HG03571 (cell line): ENCODE data around the gene PRDM5.

Source experiments
- ATAC-seq: cut with Tn5 transposase; IDR thresholded peaks from one replicate; pipeline ENCODE4 v1.9.1; 2021; ENCODE audit not compliant: unreplicated experiment

The PRDM5 gene

DNA sequence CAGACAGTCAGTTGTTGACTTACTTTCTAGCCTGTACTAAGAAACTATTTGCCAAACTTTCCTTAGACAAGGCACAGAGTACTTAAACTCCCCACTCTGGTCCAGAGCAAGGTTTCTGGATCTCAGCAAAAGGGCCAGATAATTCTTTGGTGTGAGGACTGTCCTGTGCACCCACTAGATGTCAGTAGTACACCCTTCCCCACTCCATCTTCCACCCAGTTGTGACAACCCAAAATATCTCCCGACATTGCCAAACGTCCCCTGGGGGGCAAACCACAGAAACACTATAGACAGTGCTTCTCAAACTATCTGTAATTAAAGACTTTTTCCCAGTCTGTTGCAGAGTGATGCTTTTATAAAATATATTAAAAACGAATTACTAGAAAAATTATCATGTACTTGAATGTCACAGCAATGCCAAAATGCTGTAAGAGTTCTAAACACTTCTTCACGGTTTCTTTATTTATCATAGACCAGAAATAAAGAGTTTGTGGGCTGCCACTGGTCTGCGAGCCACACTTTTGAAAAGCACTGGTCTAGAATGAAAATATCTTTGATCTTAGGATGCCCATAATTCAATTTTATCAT is 203.5 kb downstream of the PRDM5 start:
- ATAC-seq: no peak

DNA sequence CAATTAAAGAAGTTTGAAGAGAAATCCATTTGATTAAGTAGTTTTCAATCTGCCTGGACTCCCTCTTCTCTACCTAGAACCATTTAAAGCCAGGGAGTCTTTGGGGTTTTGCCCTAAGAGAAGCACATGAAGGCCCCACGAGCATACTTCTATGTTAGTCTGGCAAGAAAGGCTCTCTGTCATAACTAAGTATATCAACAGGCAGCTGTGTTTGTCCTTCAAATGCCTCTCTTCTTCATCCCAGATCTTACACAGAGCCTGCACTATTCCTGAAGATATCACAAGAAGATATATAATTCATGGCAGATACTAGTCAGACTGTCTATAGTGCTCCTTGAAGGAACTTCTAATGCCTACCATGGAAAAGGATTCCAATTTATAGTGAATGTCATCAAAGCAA is 206.2 kb downstream of the PRDM5 start:
- ATAC-seq: no peak

DNA sequence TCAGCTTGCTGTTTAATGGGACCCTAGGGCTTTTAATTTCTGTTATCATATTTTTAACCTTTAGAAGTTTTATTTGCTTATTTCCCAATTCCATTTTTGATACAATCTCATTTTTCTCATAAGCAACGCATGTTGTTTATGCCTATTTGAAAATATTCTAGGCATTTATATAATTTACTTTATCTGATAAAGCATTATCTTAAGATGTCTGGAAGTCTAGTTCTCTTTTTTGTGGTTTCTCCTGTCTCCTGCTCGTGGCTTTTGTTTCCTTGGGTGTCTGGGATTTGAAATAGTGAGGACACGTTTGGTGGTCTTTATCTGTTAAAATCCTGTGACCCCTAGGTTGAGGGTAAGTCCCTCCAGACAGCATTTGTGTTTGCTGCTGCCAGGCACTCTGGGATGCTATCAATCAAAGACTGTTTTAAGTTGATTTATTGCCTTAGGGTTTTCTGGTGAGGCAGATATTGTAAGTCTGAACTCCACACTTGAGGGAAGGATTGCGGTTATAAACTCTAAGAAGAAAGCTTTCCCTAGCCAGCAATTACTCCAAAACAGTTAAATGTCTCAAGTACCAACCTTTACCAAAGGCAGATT is 208.0 kb downstream of the PRDM5 start:
- ATAC-seq: no peak

DNA sequence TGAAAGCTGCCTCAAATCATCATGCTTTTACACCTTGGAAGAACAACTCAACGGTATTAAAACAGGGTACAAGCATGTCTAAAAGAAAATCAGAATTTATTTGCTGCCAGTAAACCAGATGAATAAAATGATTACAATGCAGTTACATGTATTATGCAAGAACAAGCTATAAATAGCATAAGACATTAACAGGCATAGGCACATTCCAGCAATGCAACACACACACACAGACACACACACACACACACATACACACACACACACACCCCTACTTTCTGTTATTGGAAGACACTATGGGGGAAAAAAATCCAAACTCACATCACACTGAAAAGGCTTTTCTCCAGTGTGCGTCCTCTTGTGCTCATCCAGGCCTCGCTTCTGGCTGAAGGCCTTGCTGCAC is 212.5 kb downstream of the PRDM5 start:
- ATAC-seq: no peak

DNA sequence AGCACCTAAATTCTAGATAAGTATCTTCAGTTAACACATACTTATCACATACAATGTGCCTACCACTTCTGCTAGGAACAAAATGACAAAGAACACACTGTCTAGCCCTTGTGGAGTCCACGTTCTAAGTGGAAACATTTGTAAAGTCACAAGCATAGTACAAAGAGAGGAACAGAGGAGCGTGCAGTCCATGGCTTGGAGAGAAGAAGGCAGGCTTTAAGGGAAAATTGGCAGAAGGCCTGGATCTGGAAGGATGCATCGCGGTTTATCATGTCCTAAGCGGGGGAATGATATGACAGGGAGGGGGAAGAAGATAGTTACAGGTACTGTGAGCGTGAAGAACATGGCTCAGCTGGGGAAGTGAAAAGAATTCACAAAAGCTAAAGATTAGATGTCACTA is 218.0 kb downstream of the PRDM5 start:
- no peak for ATAC-seq

DNA sequence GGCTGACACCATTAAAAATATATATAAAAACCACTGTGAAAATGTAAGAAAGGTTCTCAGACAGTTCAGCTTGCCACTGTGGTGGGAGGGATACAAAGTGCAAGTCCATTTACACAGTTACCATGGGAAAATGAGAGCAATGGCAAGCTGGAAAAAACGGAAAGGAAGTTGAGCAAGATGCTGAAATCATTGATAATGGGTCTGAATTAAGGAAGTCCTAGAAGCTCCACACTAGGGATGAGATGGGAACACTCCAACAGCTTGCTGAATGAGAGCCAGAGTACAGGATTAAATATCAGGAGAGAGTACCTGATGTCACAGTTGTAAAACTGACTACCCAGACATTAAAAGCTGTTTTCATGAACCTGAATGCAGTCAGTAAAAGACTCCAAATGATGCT is 218.6 kb downstream of the PRDM5 start:
- no peak for ATAC-seq

DNA sequence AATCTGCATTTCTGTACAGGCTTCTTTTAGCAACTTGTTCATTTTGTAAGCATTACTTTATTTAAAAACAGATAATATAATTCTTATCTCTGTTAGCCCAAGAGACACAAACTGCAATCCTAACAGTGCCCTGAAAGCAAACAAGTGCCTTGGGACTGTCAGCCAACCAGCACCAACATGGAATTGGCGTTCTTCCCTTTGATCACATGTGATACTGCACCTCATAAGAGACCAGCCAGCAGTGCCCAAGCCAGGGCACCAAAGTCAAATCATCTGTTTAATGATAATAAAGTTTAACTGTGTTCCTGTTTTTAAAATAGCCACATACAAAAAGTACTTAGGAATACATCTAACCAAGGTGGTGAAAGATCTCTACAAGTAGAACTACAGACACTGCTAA is 223.2 kb downstream of the PRDM5 start:
- no peak for ATAC-seq

DNA sequence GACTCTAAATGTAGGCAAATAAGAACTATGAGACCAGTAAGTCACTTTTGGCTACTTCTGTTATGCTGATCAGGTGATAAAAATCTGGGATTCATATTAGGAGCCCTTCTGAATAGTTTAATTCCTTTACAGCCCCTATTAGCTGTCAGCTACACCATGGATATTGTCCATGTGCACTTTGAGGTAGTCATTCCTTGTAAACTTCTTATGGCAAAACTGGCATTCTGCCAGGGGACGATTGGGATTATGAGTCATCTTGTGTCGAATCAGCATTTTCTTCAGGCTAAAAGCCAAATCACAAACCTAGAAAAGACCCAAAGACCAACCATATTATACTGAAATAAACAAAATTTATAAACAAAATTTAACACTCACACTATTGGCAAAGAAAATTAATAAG is 227.6 kb downstream of the PRDM5 start:
- no peak for ATAC-seq

DNA sequence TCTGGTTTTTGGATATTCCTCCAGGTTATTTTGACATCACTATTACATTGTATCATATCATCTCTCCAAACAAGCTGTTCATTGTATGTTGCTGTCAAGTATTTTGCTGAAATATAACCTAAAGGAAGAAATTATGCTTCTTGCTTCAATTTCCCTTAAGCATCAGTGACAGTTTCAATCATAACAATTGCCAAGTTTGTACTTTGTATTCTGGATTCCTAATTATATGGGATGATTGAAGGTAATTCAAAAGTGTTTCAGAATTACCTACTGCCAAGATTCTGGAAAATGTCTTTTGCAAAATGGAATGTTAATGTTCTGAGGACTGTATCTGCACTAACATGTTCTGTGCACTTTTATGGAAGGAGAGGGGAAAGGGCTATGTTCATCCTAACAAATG is 228.7 kb downstream of the PRDM5 start:
- ATAC-seq: no peak

DNA sequence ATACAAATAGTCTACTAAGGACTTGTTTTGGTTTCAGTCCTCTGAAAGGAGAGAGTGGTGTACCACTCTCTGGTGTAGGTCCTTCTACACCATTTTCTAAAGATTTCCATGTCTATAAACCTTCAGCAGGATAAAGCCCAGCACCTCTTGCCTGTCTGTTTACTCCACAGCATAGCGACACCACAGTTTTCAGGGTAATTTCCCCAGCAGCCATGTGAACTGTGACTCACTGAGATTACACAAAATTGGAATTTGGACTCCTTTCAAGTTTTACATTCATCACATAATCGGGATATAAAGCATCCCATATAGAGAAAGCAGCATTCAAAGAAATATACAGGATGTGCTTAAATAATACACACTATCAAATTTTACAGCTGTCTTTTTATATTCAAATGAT is 229.6 kb downstream of the PRDM5 start:
- ATAC-seq: no peak

DNA sequence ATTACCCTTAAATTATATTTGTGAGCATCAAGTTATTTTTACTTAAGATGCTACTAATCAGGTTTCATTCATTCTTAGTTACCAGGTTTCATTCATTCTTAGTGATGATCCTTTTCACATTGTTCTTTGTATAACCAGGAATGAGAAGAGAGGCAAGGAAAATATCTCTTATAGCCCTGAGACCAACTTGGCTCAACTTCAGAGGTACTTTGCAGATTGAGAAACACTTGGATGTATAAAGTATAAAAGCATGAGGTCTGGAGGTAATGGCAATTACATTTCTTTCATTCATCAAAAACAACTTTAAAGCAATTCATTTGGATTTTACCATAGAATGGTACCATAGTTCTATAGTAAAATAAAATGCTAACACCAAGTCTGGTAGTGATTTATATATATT is 231.0 kb downstream of the PRDM5 start:
- no peak for ATAC-seq

DNA sequence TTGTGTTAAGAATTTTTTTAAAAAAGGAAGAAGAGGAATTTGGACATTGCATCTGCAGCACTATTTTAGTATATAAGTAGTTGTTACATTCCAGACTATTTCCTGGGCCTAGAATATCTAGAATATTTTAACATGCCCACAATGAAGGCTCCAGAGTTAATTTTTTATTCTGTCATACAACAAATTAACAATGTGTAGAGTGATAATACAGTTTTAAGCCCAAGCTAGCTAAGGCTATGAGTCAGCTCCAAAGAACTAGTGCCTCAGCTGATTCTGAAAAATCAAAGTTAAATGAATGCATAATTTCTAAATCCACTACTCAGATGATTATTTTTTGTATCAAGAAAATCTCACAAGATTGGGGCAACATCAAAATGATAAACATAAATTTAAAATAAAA is 231.4 kb downstream of the PRDM5 start:
- no peak for ATAC-seq

DNA sequence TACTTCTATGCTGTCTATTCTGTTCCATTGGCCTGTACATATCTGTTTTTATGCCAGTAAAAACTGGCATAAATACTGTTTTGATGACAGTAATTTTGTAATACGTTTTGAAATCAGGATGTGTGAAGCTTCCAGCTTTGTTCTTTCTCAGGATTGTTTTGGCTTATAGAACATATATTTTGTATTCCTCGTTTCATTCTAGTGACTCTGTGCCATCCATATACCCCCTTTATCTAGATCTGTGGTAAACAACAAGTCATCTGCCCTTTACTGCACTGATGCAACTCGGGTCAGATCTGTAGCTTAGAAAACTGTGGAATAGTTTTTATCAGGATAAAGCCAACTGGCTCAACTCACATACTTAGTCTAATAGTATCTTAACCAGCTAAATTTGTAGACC is 233.7 kb downstream of the PRDM5 start:
- ATAC-seq: no peak

DNA sequence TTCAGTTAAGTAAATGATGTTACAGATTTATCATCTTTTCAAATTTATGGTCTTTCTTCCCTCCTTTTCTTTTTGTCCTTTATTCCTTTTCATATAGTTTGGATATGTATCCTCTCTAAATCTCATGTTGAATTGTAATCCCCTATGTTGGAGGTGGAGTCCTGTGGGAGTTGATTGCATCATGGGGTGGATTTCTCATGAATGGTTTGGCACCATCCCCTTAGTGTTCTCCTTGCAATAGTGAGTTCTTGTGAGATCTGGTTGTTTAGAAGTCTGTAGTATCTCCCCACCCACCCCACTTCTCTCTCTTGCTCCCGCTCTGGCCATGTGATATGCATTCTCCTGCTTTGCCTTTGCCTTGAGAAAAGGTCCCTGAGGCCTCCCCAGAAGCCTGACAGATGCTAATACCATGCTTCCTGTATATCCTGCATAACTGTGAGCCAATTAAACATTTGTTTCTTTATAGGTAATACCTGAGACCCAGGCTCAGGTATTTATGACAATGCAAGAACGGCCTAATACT is 236.7 kb downstream of the PRDM5 start:
- no peak for ATAC-seq

DNA sequence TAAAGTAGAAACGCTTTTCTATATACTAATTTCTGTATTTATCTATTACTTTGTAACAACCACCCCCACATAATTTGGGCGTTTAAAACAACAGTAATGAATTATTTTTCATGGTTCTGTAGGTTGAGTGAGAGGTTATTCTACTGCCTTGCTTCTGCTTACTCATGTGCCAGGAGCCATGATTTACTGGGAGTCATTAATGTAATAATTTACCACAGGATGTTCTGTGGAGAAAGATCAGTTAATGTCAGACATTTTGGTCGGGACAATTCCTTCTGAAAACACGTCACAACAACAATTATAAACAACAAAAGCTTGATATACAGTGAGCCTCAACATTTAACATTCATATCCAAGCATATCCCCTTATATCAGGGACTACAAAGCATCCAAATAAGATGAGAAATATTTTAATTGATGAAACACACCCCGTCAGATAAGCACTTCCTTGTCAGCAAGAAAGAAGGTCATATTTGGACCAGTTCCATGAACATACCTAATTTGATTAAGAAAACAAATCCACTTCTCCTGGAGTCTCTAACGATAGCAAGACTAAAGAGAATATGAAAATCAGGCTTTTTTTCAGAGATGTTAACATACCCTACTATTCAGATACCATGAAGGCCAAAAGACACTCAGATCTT is 238.5 kb downstream of the PRDM5 start:
- ATAC-seq: no peak

DNA sequence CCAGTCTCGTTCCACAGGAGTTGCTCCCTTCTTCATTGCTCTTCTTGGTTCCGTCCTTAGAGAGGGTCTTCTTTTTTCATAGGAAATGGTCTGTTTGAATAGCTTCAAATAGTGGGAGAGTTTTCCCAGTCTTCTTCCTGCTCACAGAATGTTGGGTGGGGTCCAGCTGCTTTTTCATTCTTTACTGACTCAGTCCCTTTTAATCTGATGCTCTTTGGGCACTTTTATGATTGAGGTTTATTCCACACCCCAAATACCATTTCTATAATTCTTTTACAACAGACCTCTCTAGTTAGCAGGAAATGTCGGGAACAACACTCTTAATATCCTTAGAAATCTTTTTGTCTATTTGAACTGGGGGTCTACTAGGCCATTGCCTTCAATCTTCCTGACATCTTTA is 239.5 kb downstream of the PRDM5 start:
- no peak for ATAC-seq

DNA sequence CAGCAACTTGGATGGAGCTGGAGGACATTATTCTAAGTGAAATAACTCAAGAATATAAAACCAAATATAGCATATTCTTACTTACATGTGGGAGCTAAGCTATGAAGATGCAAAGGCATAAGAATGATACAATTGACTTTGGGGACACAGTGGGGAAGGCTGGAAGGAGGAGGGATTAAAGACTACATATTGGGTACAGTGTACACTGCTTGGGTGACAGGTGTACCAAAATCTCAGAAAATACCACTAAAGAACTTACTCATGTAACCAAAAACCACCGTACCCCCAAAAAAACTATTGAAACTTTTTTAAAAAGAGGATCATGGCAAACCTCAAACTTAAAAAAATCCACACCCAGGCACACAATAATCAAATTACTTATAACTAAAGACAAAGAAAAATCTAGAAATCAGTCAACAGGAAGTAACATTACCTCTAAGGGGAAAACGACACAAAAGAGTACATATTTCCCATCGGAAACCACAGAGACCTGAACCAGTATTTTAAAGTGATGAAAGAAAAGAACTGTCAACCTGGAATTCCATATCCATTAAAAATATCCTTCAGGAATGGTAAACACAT is 241.8 kb downstream of the PRDM5 start:
- no peak for ATAC-seq

DNA sequence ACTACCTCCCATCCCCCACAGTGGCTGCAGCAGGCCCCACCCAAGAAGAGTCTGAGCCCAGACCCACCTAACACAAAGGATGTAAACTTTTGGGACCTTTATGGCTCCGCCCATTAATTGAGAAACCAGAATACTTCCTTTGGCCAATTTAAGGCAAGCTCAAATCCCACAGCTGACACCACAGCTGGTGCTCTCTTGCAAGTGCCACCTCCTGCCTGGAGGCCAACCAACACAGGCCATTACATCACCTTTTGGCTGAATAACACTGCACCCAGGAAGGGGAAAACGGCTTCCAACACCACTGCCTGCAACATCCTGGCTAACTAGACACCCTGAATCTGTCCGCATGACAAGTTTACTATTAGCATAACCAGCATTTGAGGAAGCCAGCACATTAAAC is 248.8 kb downstream of the PRDM5 start:
- no peak for ATAC-seq

DNA sequence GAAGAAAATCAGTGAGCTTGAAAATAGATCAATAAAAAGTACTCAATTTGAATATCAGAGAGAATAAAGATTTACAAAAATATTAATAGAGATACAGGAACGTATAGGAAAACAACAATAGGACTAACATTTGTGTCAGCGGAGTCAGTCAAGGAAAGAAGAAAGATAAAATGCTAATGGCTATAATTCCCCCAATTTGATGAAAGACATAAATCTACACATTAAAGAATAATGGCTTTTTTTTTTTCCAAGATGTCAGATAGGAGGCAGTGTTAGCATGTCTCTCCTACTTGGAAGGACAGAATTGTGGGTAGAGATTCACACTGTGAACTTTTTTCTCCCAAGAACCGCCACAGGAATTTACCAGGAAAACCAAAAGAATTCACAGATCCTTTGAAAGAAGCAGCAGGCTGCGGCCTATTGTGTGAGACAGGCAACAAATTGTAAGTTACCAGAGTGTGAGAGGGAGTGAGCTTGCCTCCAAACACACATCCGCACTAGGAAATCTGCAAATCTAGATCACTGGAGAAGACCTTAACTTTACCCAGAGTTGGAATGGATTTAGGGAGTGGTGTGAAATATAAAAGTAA is 249.9 kb downstream of the PRDM5 start:
- no peak for ATAC-seq

DNA sequence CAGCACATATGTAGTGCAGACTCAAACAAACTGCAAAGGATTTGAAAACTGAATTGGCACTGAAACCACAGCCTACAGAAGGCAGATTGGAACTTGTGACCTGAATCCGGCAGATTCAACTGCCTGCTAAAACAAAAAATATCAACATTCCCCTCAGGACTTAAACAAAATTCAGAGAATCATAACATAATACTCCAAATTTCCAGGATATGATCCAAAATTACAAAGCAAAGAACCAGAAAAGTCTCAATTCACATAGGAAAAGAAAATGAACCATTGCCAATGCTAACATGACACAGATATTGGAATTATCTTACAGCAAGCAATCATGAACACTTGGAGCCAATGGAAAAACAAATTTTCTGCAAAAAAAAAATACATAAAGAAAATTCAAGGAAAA is 250.4 kb downstream of the PRDM5 start:
- ATAC-seq: no peak

DNA sequence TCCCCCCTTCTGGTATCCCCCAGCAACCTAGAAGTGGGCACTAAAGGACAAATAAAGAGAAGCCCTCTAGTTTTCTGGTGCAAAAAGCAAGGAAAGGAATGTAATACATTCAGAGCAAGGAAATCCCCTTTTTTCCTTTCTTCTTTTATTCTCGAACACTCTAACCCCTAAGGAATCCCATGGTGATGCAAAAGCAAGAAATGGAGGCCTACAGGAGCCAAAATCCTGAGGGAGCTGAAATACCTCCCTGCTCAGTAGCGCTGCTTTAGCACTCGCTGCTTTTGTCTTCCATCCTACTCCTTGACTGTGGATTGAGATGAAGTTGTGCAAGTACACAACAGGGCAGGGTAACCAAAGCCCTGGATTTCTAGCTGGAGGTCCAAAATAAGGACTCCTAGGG is 251.0 kb downstream of the PRDM5 start:
- ATAC-seq: no peak

DNA sequence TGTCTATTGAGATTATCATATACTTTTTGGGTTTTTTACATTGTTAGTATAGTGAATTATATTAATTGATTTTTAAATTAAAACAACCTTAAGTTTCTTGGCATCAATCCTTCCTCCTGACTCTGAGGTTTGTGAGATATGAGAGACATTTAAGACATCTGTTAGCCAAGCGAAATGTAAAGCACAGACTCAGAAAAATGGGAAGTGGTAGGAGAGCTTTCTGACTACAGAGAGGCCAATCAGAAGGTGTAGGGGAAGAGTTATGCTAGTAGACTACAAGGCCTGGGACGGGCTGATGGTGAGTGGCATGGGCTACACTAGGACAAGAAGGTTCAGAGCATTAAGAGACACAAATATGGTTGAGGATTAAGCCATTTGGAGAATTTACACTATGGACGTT is 255.4 kb downstream of the PRDM5 start:
- ATAC-seq: no peak
